CD14-positive monocyte (primary cell): Measurements from ENCODE around the gene HECTD1. TPM values are rescaled to one million over a fixed set of nuclear protein-coding genes. Genes with fewer than 3 reads are reported as not detected.

Experiments used
- DNase-seq, 3 donors: peaks; one replicate each; pipeline ENCODE4 v3.0.0-alpha.2; 2011 to 2022
- H2AFZ ChIP-seq: 2 replicates; pipeline ENCODE4 v1.6.0; 2012; ENCODE audit warnings: mild to moderate bottlenecking, low read depth, low read length, inconsistent platforms; ENCODE audit not compliant: insufficient read depth, poor library complexity, severe bottlenecking
- H3K27ac ChIP-seq, 2 donors: 1 replicate in 1 of 2; 2 replicates in 1 of 2; pipeline ENCODE4 v1.5.1; 2012 to 2013; ENCODE audit warnings: low read length in 2 of 2, control low read depth in 1 of 2, inconsistent platforms in 1 of 2, low read depth in 1 of 2, mild to moderate bottlenecking in 1 of 2
- H3K27me3 ChIP-seq, 2 donors: one replicate each; pipeline versions ENCODE4 v1.6.0 to v1.6.1; 2011 to 2013; ENCODE audit warnings: low read length in 2 of 2; ENCODE audit not compliant: control insufficient read depth in 2 of 2, insufficient read depth in 2 of 2
- H3K36me3 ChIP-seq, 2 donors: replicated peaks in 1 of 2; 1 replicate in 1 of 2; 2 replicates in 1 of 2; pipeline versions ENCODE4 v1.5.1 to v1.6.1; 2012 to 2013; ENCODE audit warnings: low read length in 2 of 2, control low read depth in 1 of 2, inconsistent platforms in 1 of 2, mild to moderate bottlenecking in 1 of 2; ENCODE audit not compliant: insufficient read depth in 2 of 2, control insufficient read depth in 1 of 2
- H3K4me1 ChIP-seq, 2 donors: 1 replicate in 1 of 2; 2 replicates in 1 of 2; pipeline versions ENCODE4 v1.5.1 to v1.6.1; 2012 to 2013; ENCODE audit warnings: low read length in 2 of 2, control low read depth in 1 of 2, inconsistent platforms in 1 of 2, mild to moderate bottlenecking in 1 of 2, moderate library complexity in 1 of 2; ENCODE audit not compliant: insufficient read depth in 2 of 2, control insufficient read depth in 1 of 2
- H3K4me2 ChIP-seq: replicated peaks from 2 replicates; pipeline ENCODE3; 2012; ENCODE audit warnings: low read length, moderate library complexity, mild to moderate bottlenecking; ENCODE audit not compliant: poor library complexity, severe bottlenecking; ENCODE audit errors: extremely low read depth
- H3K4me3 ChIP-seq, 3 experiments: fragments of 200-600 bp in 1 of 3; sonication (generic) in 1 of 3; replicated peaks in 1 of 3; 1 replicate in 2 of 3; 2 replicates in 1 of 3; pipeline ENCODE4 v1.5.1; 2011 to 2013; ENCODE audit warnings: low read length in 3 of 3, mild to moderate bottlenecking in 3 of 3, control low read depth in 2 of 3, low read depth in 2 of 3, inconsistent platforms in 1 of 3, moderate library complexity in 1 of 3
- H3K79me2 ChIP-seq: 2 replicates; pipeline ENCODE4 v1.6.0; 2012; ENCODE audit warnings: mild to moderate bottlenecking, control low read depth, inconsistent platforms, low read length, moderate library complexity; ENCODE audit not compliant: insufficient read depth
- H3K9ac ChIP-seq: 2 replicates; pipeline ENCODE4 v1.6.0; 2017; ENCODE audit warnings: low read length, mild to moderate bottlenecking; ENCODE audit not compliant: insufficient read depth, poor library complexity, severe bottlenecking
- H3K9me3 ChIP-seq, 2 donors: replicated peaks in 1 of 2; 1 replicate in 1 of 2; 2 replicates in 1 of 2; pipeline versions ENCODE4 v1.5.1 to v1.6.1; 2012 to 2013; ENCODE audit warnings: low read length in 2 of 2, control low read depth in 1 of 2; ENCODE audit not compliant: control insufficient read depth in 1 of 2, insufficient read depth in 1 of 2
- H4K20me1 ChIP-seq: 2 replicates; pipeline ENCODE4 v1.6.0; 2012; ENCODE audit warnings: mild to moderate bottlenecking, low read length, control low read depth, moderate library complexity; ENCODE audit not compliant: insufficient read depth
- H3K27ac Mint-ChIP-seq, 7 donors: one replicate each; pipeline ENCODE4 v1.8.0; 2020; ENCODE audit warnings: mild to moderate bottlenecking in 7 of 7, mixed read lengths in 7 of 7, moderate library complexity in 6 of 7, inconsistent platforms in 2 of 7
- H3K27me3 Mint-ChIP-seq, 3 donors: one replicate each; pipeline ENCODE4 v1.8.0; 2021 to 2022; ENCODE audit warnings: low read depth in 3 of 3, mild to moderate bottlenecking in 3 of 3, mixed read lengths in 3 of 3, moderate library complexity in 3 of 3, inconsistent platforms in 1 of 3
- H3K36me3 Mint-ChIP-seq, 2 donors: one replicate each; pipeline ENCODE4 v1.8.0; 2020; ENCODE audit warnings: mixed read lengths in 2 of 2, inconsistent platforms in 1 of 2, mild to moderate bottlenecking in 1 of 2
- H3K4me1 Mint-ChIP-seq: one replicate; pipeline ENCODE4 v1.8.0; 2020; ENCODE audit warnings: mild to moderate bottlenecking, mixed read lengths
- H3K4me3 Mint-ChIP-seq, 2 donors: one replicate each; pipeline ENCODE4 v1.8.0; 2020; ENCODE audit warnings: mild to moderate bottlenecking in 2 of 2, mixed read lengths in 2 of 2, moderate library complexity in 1 of 2
- H3K9me3 Mint-ChIP-seq, 7 donors: one replicate each; pipeline ENCODE4 v1.8.0; 2020 to 2022; ENCODE audit warnings: mixed read lengths in 7 of 7, mild to moderate bottlenecking in 6 of 7, moderate library complexity in 6 of 7, inconsistent platforms in 2 of 7
- WGBS: methylation state at CpG from one replicate; pipeline ENCODE4 v1.1.5; 2013; ENCODE audit warnings: missing lambda C conversion rate; ENCODE audit not compliant: insufficient coverage; 5-methylcytosine and 5-hydroxymethylcytosine counted together
- intact Hi-C, 2 donors: fragments of 100-400 bp; cut with micrococcal nuclease; formaldehyde crosslinking; loops; one replicate each; pipeline versions ENCODE4 v1.15.0 to v1.15.1; 2023
- polyA plus RNA-seq, 3 donors: library from polyadenylated mRNA; depleted of rRNA in 1 of 3; unstranded in 2 of 3; stranded (reverse) in 1 of 3; fragments of 300-500 nt in 2 of 3; fragments of >200 nt in 1 of 3; fragmentation: Illumina TruSeq in 2 of 3; gene quantifications; 1 replicate in 2 of 3; 2 replicates in 1 of 3; pipeline ENCODE4 v1.2.3, GENCODE V29; 2012 to 2021
- TF ChIP-seq, protein P1 (sequence below): fragments of 200-600 bp; IDR thresholded peaks from one replicate; pipeline ENCODE4 v1.8.0; 2022; ENCODE audit warnings: antibody characterized with exemption, mild to moderate bottlenecking

The HECTD1 gene
- polyA plus RNA-seq, 3 donors = 12.7 to 55.9 (median 21.5) TPM

- Histone ChIP-seq H4K20me1 (peaks cover 37% of the 10 kb centered on the region), H3K9me3 (no peaks in the 10 kb centered on the region), H3K36me3 (peaks cover 90 to 100% of the 10 kb centered on the region in 2 donors), H3K9ac (no peak overlapping the region), H3K4me1 (no peaks in the 10 kb centered on the region), H3K27me3 (no peaks in the 10 kb centered on the region), H3K27ac (no peak overlapping the region), H3K79me2 (peaks cover 5% of the 10 kb centered on the region), H3K4me3 (no peak overlapping the region), H3K4me2 (no peak overlapping the region), H2AFZ (no peak overlapping the region)
- Mint-ChIP-seq H3K4me1 (peaks cover 6% of the 10 kb centered on the region), H3K27ac (no peak overlapping the region), H3K4me3 (no peak overlapping the region), H3K27me3 (no peaks in the 10 kb centered on the region), H3K36me3 (peaks cover 81 to 93% of the 10 kb centered on the region in 2 donors), H3K9me3 (no peaks in the 10 kb centered on the region)
- no peak for DNase-seq
- WGBS = no CpG with 5 or more reads among the region's 5 CpGs
- intact Hi-C loops = loop anchor here in 1 of 2 donors (10.0 kb wide), 1 partner anchor 185 kb away; no protein-coding TSS in a partner anchor
- TF ChIP-seq, protein P1, sequence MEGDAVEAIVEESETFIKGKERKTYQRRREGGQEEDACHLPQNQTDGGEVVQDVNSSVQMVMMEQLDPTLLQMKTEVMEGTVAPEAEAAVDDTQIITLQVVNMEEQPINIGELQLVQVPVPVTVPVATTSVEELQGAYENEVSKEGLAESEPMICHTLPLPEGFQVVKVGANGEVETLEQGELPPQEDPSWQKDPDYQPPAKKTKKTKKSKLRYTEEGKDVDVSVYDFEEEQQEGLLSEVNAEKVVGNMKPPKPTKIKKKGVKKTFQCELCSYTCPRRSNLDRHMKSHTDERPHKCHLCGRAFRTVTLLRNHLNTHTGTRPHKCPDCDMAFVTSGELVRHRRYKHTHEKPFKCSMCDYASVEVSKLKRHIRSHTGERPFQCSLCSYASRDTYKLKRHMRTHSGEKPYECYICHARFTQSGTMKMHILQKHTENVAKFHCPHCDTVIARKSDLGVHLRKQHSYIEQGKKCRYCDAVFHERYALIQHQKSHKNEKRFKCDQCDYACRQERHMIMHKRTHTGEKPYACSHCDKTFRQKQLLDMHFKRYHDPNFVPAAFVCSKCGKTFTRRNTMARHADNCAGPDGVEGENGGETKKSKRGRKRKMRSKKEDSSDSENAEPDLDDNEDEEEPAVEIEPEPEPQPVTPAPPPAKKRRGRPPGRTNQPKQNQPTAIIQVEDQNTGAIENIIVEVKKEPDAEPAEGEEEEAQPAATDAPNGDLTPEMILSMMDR = no peak
These were observed 37.7 kb downstream of the HECTD1 start for GRCh38 chr14:31169877-31170276.

- peaks cover 5% of the 10 kb centered on the region for H3K79me2 ChIP-seq
- H3K27me3 ChIP-seq = no peaks in the 10 kb centered on the region
- H3K36me3 Mint-ChIP-seq = peaks cover 74 to 92% of the 10 kb centered on the region in 2 donors
- peaks cover 31% of the 10 kb centered on the region for H4K20me1 ChIP-seq
- H3K4me3 ChIP-seq = no peak overlapping the region
- no peak overlapping the region for H3K27ac ChIP-seq
- intact Hi-C loops = loop anchor here in 1 of 2 donors (10.0 kb wide), 1 partner anchor 188 kb away; no protein-coding TSS in a partner anchor
- no peaks in the 10 kb centered on the region for H3K4me1 ChIP-seq
- H2AFZ ChIP-seq = no peak overlapping the region
- H3K9me3 ChIP-seq = no peaks in the 10 kb centered on the region
- H3K4me1 Mint-ChIP-seq = peaks cover 6% of the 10 kb centered on the region
- peak overlapping the region in 2 of 7 donors; percentile 7 to 30 for H3K27ac Mint-ChIP-seq
- no peak overlapping the region for H3K4me3 Mint-ChIP-seq
- peaks cover 91 to 100% of the 10 kb centered on the region in 2 donors for H3K36me3 ChIP-seq
- H3K9ac ChIP-seq = no peak overlapping the region
- TF ChIP-seq, protein P1 = no peak
- WGBS = 100% methylated on average over 1 of the region's 5 CpGs
- H3K4me2 ChIP-seq = no peak overlapping the region
- no peak for DNase-seq
- no peaks in the 10 kb centered on the region for H3K27me3 Mint-ChIP-seq
- H3K9me3 Mint-ChIP-seq = no peaks in the 10 kb centered on the region
These were observed 40.6 kb downstream of the HECTD1 start for GRCh38 chr14:31167032-31167431.
